Measurements from ENCODE around the gene ANAPC13.

The ANAPC13 gene

GRCh38 chr3:134448664-134449063 lies 37.1 kb downstream of the ANAPC13 start:
- Histone ChIP-seq H3K4me2 (ENCODE audit: low read length) (no peak overlapping the region), H3K27me3 (ENCODE audit: insufficient read depth, low read length, poor library complexity) (no peaks in the 10 kb centered on the region), H4K8ac (ENCODE audit: low read depth, low read length) (no peak overlapping the region), H3K4ac (ENCODE audit: low read depth, low read length) (no peak overlapping the region), H3K27ac (ENCODE audit: low read depth, low read length) (no peak overlapping the region), H3K9ac (ENCODE audit: low read length) (no peak overlapping the region), H3K23ac (ENCODE audit: low read length) (no peak overlapping the region), H2BK15ac (replicated peaks; ENCODE audit: low read depth) (no peak overlapping the region), H2BK5ac (ENCODE audit: low read length) (no peak overlapping the region), H3K4me1 (ENCODE audit: control insufficient read depth, low read depth, low read length) (peaks cover 1% of the 10 kb centered on the region), H4K5ac (ENCODE audit: low read length) (no peak overlapping the region), H3K4me3 (ENCODE audit: low read length) (no peak overlapping the region), H3K18ac (ENCODE audit: low read length) (no peak overlapping the region), H3K79me2 (ENCODE audit: control insufficient read depth, insufficient read depth, low read length) (no peaks in the 10 kb centered on the region), H3K56ac (ENCODE audit: low read length) (no peak overlapping the region), H2BK120ac (ENCODE audit: low read depth, low read length) (no peak overlapping the region), H2AK5ac (ENCODE audit: low read length) (no peak overlapping the region), H3K79me1 (ENCODE audit: low read length) (no peaks in the 10 kb centered on the region), H3K36me3 (ENCODE audit: control insufficient read depth, insufficient read depth, low read length) (no peaks in the 10 kb centered on the region)
- WGBS (ENCODE audit: extremely low coverage, insufficient coverage, low lambda C conversion rate), result no CpG with 5 or more reads among the region's 5 CpGs
- no peak for DNase-seq

GRCh38 chr3:134447351-134447750 lies 38.4 kb downstream of the ANAPC13 start:
- no peak overlapping the region for H3K4me3 ChIP-seq (ENCODE audit: low read length)
- H4K8ac ChIP-seq (ENCODE audit: low read depth, low read length), result no peak overlapping the region
- H3K4me1 ChIP-seq (ENCODE audit: control insufficient read depth, low read depth, low read length), result peaks cover 1% of the 10 kb centered on the region
- no peak for DNase-seq
- no peak overlapping the region for H3K4me2 ChIP-seq (ENCODE audit: low read length)
- no peak overlapping the region for H3K4ac ChIP-seq (ENCODE audit: low read depth, low read length)
- no peak overlapping the region for H4K5ac ChIP-seq (ENCODE audit: low read length)
- no peak overlapping the region for H2BK15ac ChIP-seq (replicated peaks; ENCODE audit: low read depth)
- H3K36me3 ChIP-seq (ENCODE audit: control insufficient read depth, insufficient read depth, low read length), result no peaks in the 10 kb centered on the region
- H3K9ac ChIP-seq (ENCODE audit: low read length), result no peak overlapping the region
- no peak overlapping the region for H3K27ac ChIP-seq (ENCODE audit: low read depth, low read length)
- no peak overlapping the region for H2BK5ac ChIP-seq (ENCODE audit: low read length)
- no peak overlapping the region for H3K18ac ChIP-seq (ENCODE audit: low read length)
- no peak overlapping the region for H3K23ac ChIP-seq (ENCODE audit: low read length)
- no peak overlapping the region for H2BK120ac ChIP-seq (ENCODE audit: low read depth, low read length)
- H3K79me1 ChIP-seq (ENCODE audit: low read length), result no peaks in the 10 kb centered on the region
- no peak overlapping the region for H2AK5ac ChIP-seq (ENCODE audit: low read length)
- no CpG with 5 or more reads among the region's 1 CpG for WGBS (ENCODE audit: extremely low coverage, insufficient coverage, low lambda C conversion rate)
- H3K79me2 ChIP-seq (ENCODE audit: control insufficient read depth, insufficient read depth, low read length), result no peaks in the 10 kb centered on the region
- H3K56ac ChIP-seq (ENCODE audit: low read length), result no peak overlapping the region
- H3K27me3 ChIP-seq (ENCODE audit: insufficient read depth, low read length, poor library complexity), result no peaks in the 10 kb centered on the region

- H2BK120ac ChIP-seq (ENCODE audit: low read depth, low read length), result no peak overlapping the region
- H2AK5ac ChIP-seq (ENCODE audit: low read length), result no peak overlapping the region
- no peak overlapping the region for H3K9ac ChIP-seq (ENCODE audit: low read length)
- H3K4ac ChIP-seq (ENCODE audit: low read depth, low read length), result no peak overlapping the region
- no peak overlapping the region for H3K56ac ChIP-seq (ENCODE audit: low read length)
- no peak overlapping the region for H3K23ac ChIP-seq (ENCODE audit: low read length)
- no peak overlapping the region for H4K8ac ChIP-seq (ENCODE audit: low read depth, low read length)
- H3K79me2 ChIP-seq (ENCODE audit: control insufficient read depth, insufficient read depth, low read length), result no peaks in the 10 kb centered on the region
- no peaks in the 10 kb centered on the region for H3K27me3 ChIP-seq (ENCODE audit: insufficient read depth, low read length, poor library complexity)
- no peaks in the 10 kb centered on the region for H3K79me1 ChIP-seq (ENCODE audit: low read length)
- no peaks in the 10 kb centered on the region for H3K36me3 ChIP-seq (ENCODE audit: control insufficient read depth, insufficient read depth, low read length)
- no peak overlapping the region for H2BK5ac ChIP-seq (ENCODE audit: low read length)
- DNase-seq, result no peak
- H2BK15ac ChIP-seq (replicated peaks; ENCODE audit: low read depth), result no peak overlapping the region
- no peak overlapping the region for H3K4me3 ChIP-seq (ENCODE audit: low read length)
- no CpG with 5 or more reads among the region's 3 CpGs for WGBS (ENCODE audit: extremely low coverage, insufficient coverage, low lambda C conversion rate)
- no peak overlapping the region for H4K5ac ChIP-seq (ENCODE audit: low read length)
- peaks cover 1% of the 10 kb centered on the region for H3K4me1 ChIP-seq (ENCODE audit: control insufficient read depth, low read depth, low read length)
- H3K18ac ChIP-seq (ENCODE audit: low read length), result no peak overlapping the region
- no peak overlapping the region for H3K4me2 ChIP-seq (ENCODE audit: low read length)
- no peak overlapping the region for H3K27ac ChIP-seq (ENCODE audit: low read depth, low read length)
Measured at GRCh38 chr3:134446800-134447199, 39.0 kb downstream of the ANAPC13 start.

DNA sequence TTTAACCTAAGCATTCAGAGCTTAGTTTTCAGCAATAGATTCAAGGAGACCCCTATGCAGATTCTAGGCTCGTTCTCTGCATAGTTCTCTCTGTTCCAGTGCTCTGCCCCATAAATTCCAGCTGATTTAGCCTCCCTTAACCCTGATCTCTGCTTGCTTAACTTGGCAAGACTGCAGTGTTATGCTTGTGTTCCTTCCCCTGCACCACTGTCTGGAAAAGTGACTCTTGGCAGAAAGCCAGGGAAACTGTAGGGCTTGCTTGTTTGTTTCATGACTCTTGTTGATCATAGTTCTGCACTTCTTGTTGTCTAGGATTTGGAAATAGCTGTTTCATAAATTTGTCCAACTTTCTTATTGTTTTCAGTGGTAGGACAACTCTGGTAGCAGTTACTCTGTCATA lies 40.1 kb downstream of the ANAPC13 start:
- Histone ChIP-seq H2BK5ac (ENCODE audit: low read length) (no peak overlapping the region), H3K4me1 (ENCODE audit: control insufficient read depth, low read depth, low read length) (peaks cover 1% of the 10 kb centered on the region), H3K27me3 (ENCODE audit: insufficient read depth, low read length, poor library complexity) (no peaks in the 10 kb centered on the region), H3K4me3 (ENCODE audit: low read length) (no peak overlapping the region), H3K4me2 (ENCODE audit: low read length) (no peak overlapping the region), H3K79me1 (ENCODE audit: low read length) (no peaks in the 10 kb centered on the region), H3K27ac (ENCODE audit: low read depth, low read length) (no peak overlapping the region), H3K4ac (ENCODE audit: low read depth, low read length) (no peak overlapping the region), H2BK15ac (replicated peaks; ENCODE audit: low read depth) (no peak overlapping the region), H3K36me3 (ENCODE audit: control insufficient read depth, insufficient read depth, low read length) (no peaks in the 10 kb centered on the region), H3K79me2 (ENCODE audit: control insufficient read depth, insufficient read depth, low read length) (no peaks in the 10 kb centered on the region), H2BK120ac (ENCODE audit: low read depth, low read length) (no peak overlapping the region), H3K23ac (ENCODE audit: low read length) (no peak overlapping the region), H4K8ac (ENCODE audit: low read depth, low read length) (no peak overlapping the region), H2AK5ac (ENCODE audit: low read length) (no peak overlapping the region), H3K56ac (ENCODE audit: low read length) (no peak overlapping the region), H3K9ac (ENCODE audit: low read length) (no peak overlapping the region), H4K5ac (ENCODE audit: low read length) (no peak overlapping the region), H3K18ac (ENCODE audit: low read length) (no peak overlapping the region)
- WGBS (ENCODE audit: extremely low coverage, insufficient coverage, low lambda C conversion rate), result no CpG with 5 or more reads among the region's 1 CpG
- no peak for DNase-seq

- Histone ChIP-seq H2BK15ac (replicated peaks; ENCODE audit: low read depth) (no peak overlapping the region), H3K79me1 (ENCODE audit: low read length) (no peaks in the 10 kb centered on the region), H3K9ac (ENCODE audit: low read length) (no peak overlapping the region), H2BK120ac (ENCODE audit: low read depth, low read length) (no peak overlapping the region), H3K4me2 (ENCODE audit: low read length) (no peak overlapping the region), H3K79me2 (ENCODE audit: control insufficient read depth, insufficient read depth, low read length) (no peaks in the 10 kb centered on the region), H4K8ac (ENCODE audit: low read depth, low read length) (no peak overlapping the region), H2AK5ac (ENCODE audit: low read length) (no peak overlapping the region), H3K4ac (ENCODE audit: low read depth, low read length) (no peak overlapping the region), H3K56ac (ENCODE audit: low read length) (no peak overlapping the region), H2BK5ac (ENCODE audit: low read length) (no peak overlapping the region), H3K4me3 (ENCODE audit: low read length) (no peak overlapping the region), H3K27me3 (ENCODE audit: insufficient read depth, low read length, poor library complexity) (no peaks in the 10 kb centered on the region), H3K18ac (ENCODE audit: low read length) (no peak overlapping the region), H3K23ac (ENCODE audit: low read length) (no peak overlapping the region), H4K5ac (ENCODE audit: low read length) (no peak overlapping the region), H3K27ac (ENCODE audit: low read depth, low read length) (no peak overlapping the region), H3K36me3 (ENCODE audit: control insufficient read depth, insufficient read depth, low read length) (no peaks in the 10 kb centered on the region), H3K4me1 (ENCODE audit: control insufficient read depth, low read depth, low read length) (peaks cover 1% of the 10 kb centered on the region)
- no peak for DNase-seq
- WGBS (ENCODE audit: extremely low coverage, insufficient coverage, low lambda C conversion rate), result no CpG with 5 or more reads among the region's 1 CpG
Measured at GRCh38 chr3:134445095-134445494, 40.7 kb downstream of the ANAPC13 start.

DNA sequence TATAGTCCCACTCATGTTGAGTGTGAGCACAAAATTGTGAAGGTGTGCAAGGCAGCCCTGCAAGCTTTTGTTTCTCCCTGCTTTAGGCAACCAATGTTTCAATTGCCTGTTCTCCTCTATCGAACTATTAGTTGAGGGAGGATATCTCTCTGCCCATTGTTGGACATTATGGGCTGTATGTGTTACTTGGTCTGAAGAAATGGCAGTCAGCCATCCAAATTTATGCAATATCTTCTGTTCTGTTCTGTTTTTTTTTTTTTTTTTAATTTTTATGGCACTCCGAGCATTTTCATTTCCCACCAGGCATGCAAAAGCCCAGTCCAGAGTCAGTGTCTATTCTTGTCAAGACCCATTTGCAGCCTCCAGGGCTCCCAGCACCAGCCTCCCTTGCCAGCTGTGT lies 44.0 kb downstream of the ANAPC13 start:
- H3K27ac ChIP-seq (ENCODE audit: low read depth, low read length), result no peak overlapping the region
- H4K8ac ChIP-seq (ENCODE audit: low read depth, low read length), result no peak overlapping the region
- H3K9ac ChIP-seq (ENCODE audit: low read length), result no peak overlapping the region
- no peak overlapping the region for H3K23ac ChIP-seq (ENCODE audit: low read length)
- H3K4me3 ChIP-seq (ENCODE audit: low read length), result no peak overlapping the region
- no peak overlapping the region for H2BK15ac ChIP-seq (replicated peaks; ENCODE audit: low read depth)
- no peak overlapping the region for H2BK5ac ChIP-seq (ENCODE audit: low read length)
- H3K56ac ChIP-seq (ENCODE audit: low read length), result no peak overlapping the region
- no peak overlapping the region for H2AK5ac ChIP-seq (ENCODE audit: low read length)
- H4K5ac ChIP-seq (ENCODE audit: low read length), result no peak overlapping the region
- no peak overlapping the region for H3K18ac ChIP-seq (ENCODE audit: low read length)
- no peaks in the 10 kb centered on the region for H3K27me3 ChIP-seq (ENCODE audit: insufficient read depth, low read length, poor library complexity)
- no peaks in the 10 kb centered on the region for H3K4me1 ChIP-seq (ENCODE audit: control insufficient read depth, low read depth, low read length)
- H3K79me2 ChIP-seq (ENCODE audit: control insufficient read depth, insufficient read depth, low read length), result no peaks in the 10 kb centered on the region
- WGBS (ENCODE audit: extremely low coverage, insufficient coverage, low lambda C conversion rate), result no CpG with 5 or more reads among the region's 2 CpGs
- DNase-seq, result no peak
- H3K36me3 ChIP-seq (ENCODE audit: control insufficient read depth, insufficient read depth, low read length), result no peaks in the 10 kb centered on the region
- no peak overlapping the region for H3K4me2 ChIP-seq (ENCODE audit: low read length)
- no peak overlapping the region for H3K4ac ChIP-seq (ENCODE audit: low read depth, low read length)
- no peak overlapping the region for H2BK120ac ChIP-seq (ENCODE audit: low read depth, low read length)
- H3K79me1 ChIP-seq (ENCODE audit: low read length), result no peaks in the 10 kb centered on the region
